Measurements from ENCODE around the gene IGF2BP2.

Gene IGF2BP2

DNA sequence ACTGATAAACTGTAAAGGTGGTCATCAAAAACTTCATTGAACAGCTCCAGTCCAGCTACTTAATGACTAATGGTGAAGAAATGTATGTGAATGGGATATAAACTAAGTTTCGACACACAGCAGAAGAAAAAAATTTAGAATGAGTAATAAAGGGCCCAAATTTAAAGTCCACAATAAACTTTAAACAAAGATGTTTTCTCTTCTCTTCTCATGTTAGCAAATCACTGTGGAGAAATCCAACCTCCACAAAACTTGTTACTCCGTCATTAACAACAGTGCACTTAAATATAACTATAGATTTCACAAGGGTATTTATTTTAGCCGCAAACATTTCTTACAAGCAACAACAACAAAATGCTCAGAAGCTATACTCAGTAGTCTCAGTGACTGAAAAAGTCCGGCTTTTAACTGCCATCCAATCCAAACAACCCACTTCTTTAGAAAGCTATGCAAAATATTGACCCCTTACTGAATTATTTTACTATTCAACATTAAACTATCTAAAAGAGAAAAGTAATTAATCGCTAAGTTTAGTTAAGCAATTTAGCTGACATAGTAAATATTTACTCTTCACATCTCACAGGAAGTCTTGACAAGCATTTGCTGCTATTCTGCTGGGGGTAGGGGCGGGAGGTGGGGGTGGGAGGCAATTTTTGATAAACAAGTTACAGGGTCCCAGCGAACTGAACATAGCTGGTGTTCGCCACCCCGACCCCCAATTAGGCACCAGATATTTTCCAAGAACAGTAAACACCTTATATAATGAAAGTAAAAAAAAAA lies 2.4 kb downstream of the IGF2BP2 start:
- Histone ChIP-seq H3K4me2 (ENCODE audit: low read length) (peak overlapping the region; percentile 62), H3K27ac (ENCODE audit: low read length) (no peak overlapping the region)

DNA sequence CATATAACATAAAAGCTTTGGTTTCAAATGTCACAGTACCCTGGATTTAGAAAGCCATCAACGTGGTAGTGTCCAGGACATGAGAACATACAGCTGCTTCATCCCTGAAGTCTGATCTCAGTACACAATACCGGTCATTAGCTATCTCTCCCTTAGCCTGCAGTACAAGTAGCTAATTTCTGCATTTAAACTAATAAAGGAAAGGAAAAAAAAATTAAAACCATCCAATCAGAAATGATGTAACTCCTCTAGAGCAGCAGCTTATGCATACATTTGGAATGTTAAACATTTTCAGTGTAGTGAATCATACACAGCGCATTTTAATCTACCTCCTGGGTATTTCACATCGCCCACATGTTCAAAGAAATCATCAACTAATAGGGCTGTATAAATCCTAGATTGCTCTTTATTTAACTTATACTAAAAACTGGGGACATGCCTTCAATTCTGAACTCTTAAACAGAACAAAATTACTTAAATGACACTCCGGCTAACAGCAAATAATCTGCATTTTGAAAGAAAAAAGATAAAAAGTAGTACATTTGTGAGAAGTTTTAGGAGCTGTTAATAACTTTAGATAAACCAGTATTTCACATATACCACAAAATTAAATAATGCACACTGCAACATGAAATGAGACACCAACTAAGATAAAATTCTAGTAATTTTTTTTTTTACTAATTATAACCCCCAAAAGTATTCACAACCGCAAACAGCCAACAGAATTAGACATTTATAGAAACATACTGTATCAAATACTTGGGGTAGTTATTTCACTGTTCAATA lies 3.7 kb downstream of the IGF2BP2 start:
- H3K27me3 ChIP-seq (ENCODE audit: low read depth, low read length), result peaks cover 41% of the 10 kb centered on the region
- H2AFZ ChIP-seq (ENCODE audit: low read depth, low read length), result no peak overlapping the region
- no peaks in the 10 kb centered on the region for H3K9me3 ChIP-seq (ENCODE audit: insufficient read depth, low read length)
- no peaks in the 10 kb centered on the region for H3K36me3 ChIP-seq (replicated peaks; ENCODE audit: low read depth, low read length)
- no peak overlapping the region for H3K4me3 ChIP-seq (ENCODE audit: low read length)
- no peaks in the 10 kb centered on the region for H3K4me1 ChIP-seq (ENCODE audit: low read length)
- H3K9ac ChIP-seq (ENCODE audit: low read length), result no peak overlapping the region
- no peak overlapping the region for H3K27ac ChIP-seq (ENCODE audit: low read length)
- H3K4me2 ChIP-seq (ENCODE audit: low read length), result no peak overlapping the region
- H4K20me1 ChIP-seq (ENCODE audit: insufficient read depth, low read length), result no peaks in the 10 kb centered on the region
- no peak for TF ChIP-seq CTCF (IDR thresholded peaks at IDR 0.05; ENCODE audit: low read depth, low read length)
- no peak for TF ChIP-seq EZH2phosphoT487 (IDR thresholded peaks at IDR 0.05; ENCODE audit: low read depth)
- no peaks in the 10 kb centered on the region for H3K79me2 ChIP-seq (ENCODE audit: low read length)

More for the DNA sequence above, 2.4 kb downstream of the IGF2BP2 start:
- Histone ChIP-seq H3K79me2 (ENCODE audit: low read length) (no peaks in the 10 kb centered on the region), H3K4me3 (ENCODE audit: low read length) (peak overlapping the region; percentile 73), H2AFZ (ENCODE audit: low read depth, low read length) (no peak overlapping the region), H3K9me3 (ENCODE audit: insufficient read depth, low read length) (no peaks in the 10 kb centered on the region), H4K20me1 (ENCODE audit: insufficient read depth, low read length) (no peaks in the 10 kb centered on the region), H3K27me3 (ENCODE audit: low read depth, low read length) (peaks cover 47% of the 10 kb centered on the region), H3K9ac (ENCODE audit: low read length) (no peak overlapping the region), H3K36me3 (replicated peaks; ENCODE audit: low read depth, low read length) (no peaks in the 10 kb centered on the region), H3K4me1 (ENCODE audit: low read length) (no peaks in the 10 kb centered on the region)
- TF ChIP-seq CTCF (IDR thresholded peaks at IDR 0.05; ENCODE audit: low read depth, low read length) (no peak), EZH2phosphoT487 (IDR thresholded peaks at IDR 0.05; ENCODE audit: low read depth) (no peak)

GRCh38 chr3:185818267-185818875 lies 6.5 kb downstream of the IGF2BP2 start:
- H3K4me1 ChIP-seq (ENCODE audit: low read length), result no peaks in the 10 kb centered on the region
- no peak overlapping the region for H2AFZ ChIP-seq (ENCODE audit: low read depth, low read length)
- no peak overlapping the region for H3K9ac ChIP-seq (ENCODE audit: low read length)
- no peaks in the 10 kb centered on the region for H3K79me2 ChIP-seq (ENCODE audit: low read length)
- H3K4me2 ChIP-seq (ENCODE audit: low read length), result no peak overlapping the region
- no peaks in the 10 kb centered on the region for H4K20me1 ChIP-seq (ENCODE audit: insufficient read depth, low read length)
- TF ChIP-seq EZH2phosphoT487 (IDR thresholded peaks at IDR 0.05; ENCODE audit: low read depth), result no peak
- TF ChIP-seq CTCF (IDR thresholded peaks at IDR 0.05; ENCODE audit: low read depth, low read length), result no peak
- no peaks in the 10 kb centered on the region for H3K9me3 ChIP-seq (ENCODE audit: insufficient read depth, low read length)
- H3K27me3 ChIP-seq (ENCODE audit: low read depth, low read length), result peaks cover 41% of the 10 kb centered on the region
- no peaks in the 10 kb centered on the region for H3K36me3 ChIP-seq (replicated peaks; ENCODE audit: low read depth, low read length)
- no peak overlapping the region for H3K4me3 ChIP-seq (ENCODE audit: low read length)
- no peak overlapping the region for H3K27ac ChIP-seq (ENCODE audit: low read length)

Data from OCI-LY3 (cell line).